Neural cell (in vitro differentiated cells): ENCODE data around the gene TP53TG5.

Experiments
- TF ChIP-seq, protein P1 (sequence below): IDR thresholded peaks from 2 replicates; pipeline ENCODE4 v1.6.1; 2012; ENCODE audit warnings: borderline replicate concordance
- TF ChIP-seq, protein P2 (sequence below): fragments of 450-650 bp; IDR thresholded peaks from 2 replicates; pipeline ENCODE4 v1.5.1; 2014; ENCODE audit warnings: antibody characterized with exemption, mild to moderate bottlenecking, moderate library complexity; ENCODE audit not compliant: poor library complexity, severe bottlenecking

DNA sequence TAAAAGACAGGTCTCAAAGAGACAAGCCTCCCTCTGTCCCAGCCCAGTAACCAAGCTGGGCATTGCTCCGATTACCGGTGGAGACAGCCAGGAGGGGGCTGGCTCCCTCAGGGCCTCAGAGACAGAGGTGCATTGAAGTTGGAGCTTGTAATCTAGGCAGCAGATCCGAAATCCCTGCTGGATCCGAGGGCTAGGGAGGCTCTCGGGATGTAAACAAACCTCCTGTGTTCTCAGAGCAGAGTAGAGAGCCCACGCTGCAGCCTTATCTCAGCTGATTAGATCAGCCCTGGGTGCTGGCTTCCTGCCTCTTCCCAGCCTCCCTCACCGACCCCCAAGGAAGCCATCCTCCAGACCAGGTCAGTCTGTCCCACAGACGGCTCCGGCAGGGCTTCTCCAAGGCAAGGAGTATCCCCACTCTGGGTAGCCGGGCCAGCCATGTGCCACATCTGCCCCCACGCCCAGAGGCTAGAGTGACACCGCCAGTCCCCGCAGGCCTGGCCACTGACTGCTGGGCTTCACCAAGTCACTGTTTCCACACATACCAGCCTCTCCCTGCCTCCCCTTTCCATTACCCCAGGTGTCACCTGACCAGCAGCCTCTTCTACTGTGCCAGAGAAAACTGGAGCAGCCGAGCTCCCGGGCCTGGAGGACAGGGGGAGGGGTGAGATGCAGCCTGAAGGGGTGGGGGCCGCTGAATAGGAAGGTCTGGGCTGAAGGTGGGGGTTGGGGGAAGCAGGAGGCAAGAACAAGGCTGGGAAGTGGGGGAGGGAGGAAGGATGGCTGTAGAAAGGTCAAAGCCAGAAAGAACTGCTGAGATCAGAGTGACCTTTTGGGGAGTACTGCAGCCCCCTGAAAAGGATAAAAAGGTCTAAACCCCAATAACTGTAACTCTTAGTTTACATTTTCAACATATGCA, 35.9 kb downstream of the TP53TG5 start:
- TF ChIP-seq, protein P1, sequence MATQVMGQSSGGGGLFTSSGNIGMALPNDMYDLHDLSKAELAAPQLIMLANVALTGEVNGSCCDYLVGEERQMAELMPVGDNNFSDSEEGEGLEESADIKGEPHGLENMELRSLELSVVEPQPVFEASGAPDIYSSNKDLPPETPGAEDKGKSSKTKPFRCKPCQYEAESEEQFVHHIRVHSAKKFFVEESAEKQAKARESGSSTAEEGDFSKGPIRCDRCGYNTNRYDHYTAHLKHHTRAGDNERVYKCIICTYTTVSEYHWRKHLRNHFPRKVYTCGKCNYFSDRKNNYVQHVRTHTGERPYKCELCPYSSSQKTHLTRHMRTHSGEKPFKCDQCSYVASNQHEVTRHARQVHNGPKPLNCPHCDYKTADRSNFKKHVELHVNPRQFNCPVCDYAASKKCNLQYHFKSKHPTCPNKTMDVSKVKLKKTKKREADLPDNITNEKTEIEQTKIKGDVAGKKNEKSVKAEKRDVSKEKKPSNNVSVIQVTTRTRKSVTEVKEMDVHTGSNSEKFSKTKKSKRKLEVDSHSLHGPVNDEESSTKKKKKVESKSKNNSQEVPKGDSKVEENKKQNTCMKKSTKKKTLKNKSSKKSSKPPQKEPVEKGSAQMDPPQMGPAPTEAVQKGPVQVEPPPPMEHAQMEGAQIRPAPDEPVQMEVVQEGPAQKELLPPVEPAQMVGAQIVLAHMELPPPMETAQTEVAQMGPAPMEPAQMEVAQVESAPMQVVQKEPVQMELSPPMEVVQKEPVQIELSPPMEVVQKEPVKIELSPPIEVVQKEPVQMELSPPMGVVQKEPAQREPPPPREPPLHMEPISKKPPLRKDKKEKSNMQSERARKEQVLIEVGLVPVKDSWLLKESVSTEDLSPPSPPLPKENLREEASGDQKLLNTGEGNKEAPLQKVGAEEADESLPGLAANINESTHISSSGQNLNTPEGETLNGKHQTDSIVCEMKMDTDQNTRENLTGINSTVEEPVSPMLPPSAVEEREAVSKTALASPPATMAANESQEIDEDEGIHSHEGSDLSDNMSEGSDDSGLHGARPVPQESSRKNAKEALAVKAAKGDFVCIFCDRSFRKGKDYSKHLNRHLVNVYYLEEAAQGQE: no peak
- TF ChIP-seq, protein P2, sequence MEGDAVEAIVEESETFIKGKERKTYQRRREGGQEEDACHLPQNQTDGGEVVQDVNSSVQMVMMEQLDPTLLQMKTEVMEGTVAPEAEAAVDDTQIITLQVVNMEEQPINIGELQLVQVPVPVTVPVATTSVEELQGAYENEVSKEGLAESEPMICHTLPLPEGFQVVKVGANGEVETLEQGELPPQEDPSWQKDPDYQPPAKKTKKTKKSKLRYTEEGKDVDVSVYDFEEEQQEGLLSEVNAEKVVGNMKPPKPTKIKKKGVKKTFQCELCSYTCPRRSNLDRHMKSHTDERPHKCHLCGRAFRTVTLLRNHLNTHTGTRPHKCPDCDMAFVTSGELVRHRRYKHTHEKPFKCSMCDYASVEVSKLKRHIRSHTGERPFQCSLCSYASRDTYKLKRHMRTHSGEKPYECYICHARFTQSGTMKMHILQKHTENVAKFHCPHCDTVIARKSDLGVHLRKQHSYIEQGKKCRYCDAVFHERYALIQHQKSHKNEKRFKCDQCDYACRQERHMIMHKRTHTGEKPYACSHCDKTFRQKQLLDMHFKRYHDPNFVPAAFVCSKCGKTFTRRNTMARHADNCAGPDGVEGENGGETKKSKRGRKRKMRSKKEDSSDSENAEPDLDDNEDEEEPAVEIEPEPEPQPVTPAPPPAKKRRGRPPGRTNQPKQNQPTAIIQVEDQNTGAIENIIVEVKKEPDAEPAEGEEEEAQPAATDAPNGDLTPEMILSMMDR: no peak
